Forelimb muscle (tissue), 1 donor: Measurements from ENCODE around the gene TERT. TPM values are rescaled to one million over a fixed set of nuclear protein-coding genes. Genes with fewer than 3 reads are reported as not detected.
"Not testable (repeated sequence)": the region's sequence is repeated elsewhere in the genome, so short reads cannot be mapped to it uniquely, and the experiment has no call there.

ENCODE experiments used
- DNase-seq: peaks from one replicate; pipeline ENCODE4 v3.0.0-alpha.2; 2013; ENCODE audit warnings: low read depth
- polyA plus RNA-seq: library from polyadenylated mRNA; unstranded; fragments of 120-200 nt; gene quantifications from one replicate; pipeline ENCODE4 v1.2.1, GENCODE V29; 2013; ENCODE audit not compliant: insufficient read length

TERT gene
- polyA plus RNA-seq, 1 donor, result not detected

GRCh38 chr5:1294206-1294834, 548 bp downstream of the TERT start:
- DNase-seq, result no peak

- DNase-seq, result no peak
Observed at GRCh38 chr5:1293416-1294205, 1.3 kb downstream of the TERT start.

GRCh38 chr5:1292846-1293415, 1.9 kb downstream of the TERT start:
- no peak for DNase-seq

GRCh38 chr5:1292139-1292538, 2.7 kb downstream of the TERT start:
- DNase-seq, result no peak

GRCh38 chr5:1291611-1292080, 3.2 kb downstream of the TERT start:
- DNase-seq, result no peak

- not testable (repeated sequence) for DNase-seq
Observed at GRCh38 chr5:1290956-1291355, 3.9 kb downstream of the TERT start.

- DNase-seq, result not testable (repeated sequence)
Observed at GRCh38 chr5:1289559-1289958, 5.3 kb downstream of the TERT start.

- DNase-seq, result no peak
Observed at GRCh38 chr5:1288439-1289335, 6.2 kb downstream of the TERT start.

- DNase-seq, result no peak
Observed at GRCh38 chr5:1285883-1286291, 9.0 kb downstream of the TERT start.

- no peak for DNase-seq
Observed at GRCh38 chr5:1285141-1285540, 9.7 kb downstream of the TERT start.

- not testable (repeated sequence) for DNase-seq
Observed at GRCh38 chr5:1284336-1284970, 10.4 kb downstream of the TERT start.

- not testable (repeated sequence) for DNase-seq
Observed at GRCh38 chr5:1283729-1284041, 11.2 kb downstream of the TERT start.

- not testable (repeated sequence) for DNase-seq
Observed at GRCh38 chr5:1282993-1283728, 11.7 kb downstream of the TERT start.

GRCh38 chr5:1282131-1282992, 12.5 kb downstream of the TERT start:
- DNase-seq, result no peak

GRCh38 chr5:1281038-1281882, 13.6 kb downstream of the TERT start:
- DNase-seq, result no peak

- DNase-seq, result no peak
Observed at GRCh38 chr5:1280177-1281037, 14.5 kb downstream of the TERT start.

- no peak for DNase-seq
Observed at GRCh38 chr5:1279443-1280151, 15.3 kb downstream of the TERT start.
